ENCODE results near the gene NDUFC1.

The NDUFC1 gene

DNA sequence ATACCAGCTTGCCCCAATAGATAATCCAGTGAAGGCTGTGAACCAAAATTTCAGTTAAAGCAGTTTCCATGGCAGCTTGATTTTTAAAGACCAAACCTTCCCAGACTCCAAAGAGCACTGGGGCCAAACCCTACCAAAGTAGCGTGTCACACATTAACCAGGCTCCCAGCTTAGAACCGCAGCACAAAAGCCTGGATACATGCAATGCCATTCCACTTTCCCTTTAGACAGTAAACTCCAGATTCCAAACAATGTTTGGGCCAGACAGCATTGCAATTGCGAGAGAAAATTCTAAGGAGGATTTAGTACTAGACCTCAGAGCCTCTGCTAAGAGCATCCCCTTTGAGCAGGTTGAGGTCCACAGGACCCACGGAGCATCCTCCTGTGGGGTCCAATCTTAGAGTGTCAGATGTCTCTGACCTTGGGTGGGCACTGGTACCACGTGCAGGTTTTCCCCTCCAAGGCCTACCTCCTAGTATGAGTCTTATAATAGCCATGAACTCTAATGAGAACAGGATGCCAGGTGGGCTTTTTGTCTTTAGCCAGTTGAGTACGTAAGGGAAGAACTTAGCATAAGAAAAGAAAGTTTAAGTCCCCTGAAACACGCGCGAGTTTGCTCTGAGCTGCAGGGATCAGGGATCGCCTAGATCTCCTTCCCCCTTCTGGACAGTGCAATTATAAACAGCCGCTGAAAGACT, 61.0 kb downstream of the NDUFC1 start:
- Histone ChIP-seq H3K36me3 (ENCODE audit: control insufficient read depth in 2 of 2, insufficient read depth in 2 of 2, low read length in 2 of 2) (no peaks in the 10 kb centered on the region), H3K9me3 (ENCODE audit: control insufficient read depth in 2 of 2, low read length in 2 of 2) (peaks cover 0 to 3% of the 10 kb centered on the region in 2 donors), H3K27ac (ENCODE audit: low read depth in 2 of 2, low read length in 2 of 2) (no peak overlapping the region), H3K27me3 (ENCODE audit: control insufficient read depth in 2 of 2, insufficient read depth in 2 of 2, low read length in 2 of 2) (no peaks in the 10 kb centered on the region), H3K4me1 (ENCODE audit: control insufficient read depth in 2 of 2, insufficient read depth in 2 of 2, low read length in 2 of 2) (no peaks in the 10 kb centered on the region), H3K4me3 (ENCODE audit: low read length in 2 of 2) (no peak overlapping the region), H3K9ac (ENCODE audit: low read depth in 1 of 2, low read length in 2 of 2) (no peak overlapping the region)

Data from mucosa of rectum (tissue), 2 donors.